ENCODE measurements around the gene DAPK1.

DAPK1 gene

GRCh38 chr9:87674565-87675299 is 177.1 kb downstream of the DAPK1 start:
- no peak for DNase-seq

GRCh38 chr9:87675906-87676515 is 178.3 kb downstream of the DAPK1 start:
- no peak for DNase-seq

GRCh38 chr9:87676976-87677775 is 179.5 kb downstream of the DAPK1 start:
- DNase-seq: no peak

- no peak for DNase-seq
Observed at GRCh38 chr9:87677776-87678587, 180.3 kb downstream of the DAPK1 start.

GRCh38 chr9:87678650-87679355 is 181.1 kb downstream of the DAPK1 start:
- DNase-seq: peak; percentile 15

GRCh38 chr9:87681271-87682061 is 183.8 kb downstream of the DAPK1 start:
- no peak for DNase-seq

GRCh38 chr9:87682085-87682484 is 184.4 kb downstream of the DAPK1 start:
- DNase-seq: no peak

GRCh38 chr9:87682618-87683017 is 185.0 kb downstream of the DAPK1 start:
- no peak for DNase-seq

GRCh38 chr9:87683751-87684626 is 186.3 kb downstream of the DAPK1 start:
- no peak for DNase-seq

- DNase-seq: no peak
Observed at GRCh38 chr9:87684627-87685219, 187.1 kb downstream of the DAPK1 start.

GRCh38 chr9:87685441-87685840 is 187.8 kb downstream of the DAPK1 start:
- DNase-seq: no peak

- DNase-seq: no peak
Observed at GRCh38 chr9:87685871-87686519, 188.3 kb downstream of the DAPK1 start.

GRCh38 chr9:87686520-87687090 is 188.9 kb downstream of the DAPK1 start:
- no peak for DNase-seq

GRCh38 chr9:87687207-87687606 is 189.5 kb downstream of the DAPK1 start:
- DNase-seq: no peak

- DNase-seq: no peak
Observed at GRCh38 chr9:87694236-87694755, 196.6 kb downstream of the DAPK1 start.

- no peak for DNase-seq
Observed at GRCh38 chr9:87695523-87695922, 197.9 kb downstream of the DAPK1 start.

- no peak for DNase-seq
Observed at GRCh38 chr9:87696641-87697040, 199.0 kb downstream of the DAPK1 start.

- DNase-seq: no peak
Observed at GRCh38 chr9:87698069-87698809, 200.6 kb downstream of the DAPK1 start.
